Adrenal gland (tissue), 12 donors: ENCODE results near the gene BRD2. TPM values are rescaled to one million over a fixed set of nuclear protein-coding genes. Genes with fewer than 3 reads are reported as not detected.
A peak's percentile ranks its signal among the peaks of the same experiment; 100 is the strongest.

Experiments used
- DNase-seq, 7 donors: peaks; one replicate each; pipeline ENCODE4 v3.0.0-alpha.2; 2019 to 2020
- H3K27ac ChIP-seq, 5 donors: fragments of 200-600 bp; sonication (generic) in 4 of 5; 1 replicate in 3 of 5; 2 replicates in 2 of 5; pipeline versions ENCODE4 v1.5.1 to v1.8.0; 2016 to 2020; ENCODE audit warnings: mild to moderate bottlenecking in 1 of 5
- H3K27me3 ChIP-seq: fragments of 200-600 bp; 2 replicates; pipeline ENCODE4 v1.8.0; 2021
- H3K36me3 ChIP-seq, 2 donors: fragments of 200-600 bp; replicated peaks in 1 of 2; 1 replicate in 1 of 2; 2 replicates in 1 of 2; pipeline versions ENCODE4 v1.5.1 to v1.8.0; 2018 to 2022
- H3K4me1 ChIP-seq, 2 donors: fragments of 200-600 bp; replicated peaks in 1 of 2; 1 replicate in 1 of 2; 2 replicates in 1 of 2; pipeline versions ENCODE4 v1.5.1 to v1.8.0; 2018 to 2021
- H3K4me3 ChIP-seq, 4 donors: fragments of 200-600 bp; sonication (generic) in 3 of 4; one replicate each; pipeline ENCODE4 v1.5.1; 2016 to 2018
- H3K9me3 ChIP-seq, 3 donors: fragments of 200-600 bp; sonication (generic) in 1 of 3; replicated peaks in 1 of 3; 1 replicate in 2 of 3; 2 replicates in 1 of 3; pipeline versions ENCODE4 v1.5.1 to v1.8.0; 2016 to 2021
- CTCF ChIP-seq, 6 experiments: fragments of 450-650 bp in 4 of 6; fragments of 200-600 bp in 2 of 6; sonication (generic) in 1 of 6; IDR thresholded peaks; 1 replicate in 5 of 6; 2 replicates in 1 of 6; pipeline versions ENCODE4 v1.5.1 to v1.8.0; 2016 to 2021; ENCODE audit warnings: antibody characterized with exemption in 6 of 6, mild to moderate bottlenecking in 2 of 6, moderate library complexity in 1 of 6
- POLR2A ChIP-seq, 2 donors: fragments of 450-650 bp; IDR thresholded peaks; one replicate each; pipeline ENCODE4 v1.6.1; 2017; ENCODE audit warnings: antibody characterized with exemption in 2 of 2, mild to moderate bottlenecking in 2 of 2, moderate library complexity in 1 of 2
- WGBS, 4 donors: extraction: QIAGEN DNeasy Blood & Tissue Kit in 2 of 4; methylation state at CpG; one replicate each; pipeline versions ENCODE4 v1.1.5 to v1.1.7; 2013 to 2017; 5-methylcytosine and 5-hydroxymethylcytosine counted together
- intact Hi-C, 2 donors: fragments of 100-400 bp; cut with DNase I; formaldehyde crosslinking; loops; one replicate each; pipeline versions ENCODE4 v1.14.1 to v1.15.0; 2022 to 2023
- polyA plus RNA-seq, 3 donors: library from polyadenylated mRNA; stranded (reverse); fragments of 200-250 nt in 2 of 3; fragments of 350-450 nt in 1 of 3; fragmentation: Illumina TruSeq in 1 of 3; extraction: RNeasy Lipid Tissue Mini Kit (QIAGEN cat#74804) in 1 of 3; gene quantifications; one replicate each; pipeline ENCODE4 v1.2.3, GENCODE V29; 2013 to 2014
- total RNA-seq, 9 donors: library from RNA; depleted of rRNA in 4 of 9; stranded (reverse); fragments of >200 nt in 4 of 9; fragments of 120-200 nt in 1 of 9; fragmentation: NEBNext Ultra II Directional in 1 of 9; extraction: Animal tissue kit (Norgen Biotek cat#: 25700) in 1 of 9; gene quantifications; one replicate each; pipeline versions ENCODE4 v1.1.0 to v1.2.4, GENCODE V29; 2013 to 2023
- donor health status: healthy with polysubstance abuse.
- donor health status: Bipolar disorder and iron deficiency.
- donor health status: DM: yes; HTN: yes; CAD: no.
- donor health status: DM: no; HTN: no; CAD: no.
- donor health status: DM: no; HTN: no; CAD: no.
- donor health status: DM: yes; HTN: yes; CAD: no.

BRD2 gene
- total and polyA plus RNA-seq, 12 donors: 127 to 288 (median 152) TPM

- Histone ChIP-seq H3K27me3 (peaks cover 7% of the 10 kb centered on the region), H3K9me3 (no peaks in the 10 kb centered on the region), H3K4me1 (peaks cover 0 to 9% of the 10 kb centered on the region in 2 donors), H3K4me3 (no peak overlapping the region), H3K36me3 (no peaks in the 10 kb centered on the region), H3K27ac (peak overlapping the region in 4 of 5 donors; percentile 1 to 79 (median 68))
- intact Hi-C loops: no loop called here
- 50 to 64% (median 55%) methylated on average over 6 of the region's 6 CpGs for WGBS, 4 donors
- peak; percentile 48 to 86 (median 77) for DNase-seq
- TF ChIP-seq POLR2A (IDR thresholded peaks at IDR 0.05): peak in 1 of 2 donors; percentile 77
- TF ChIP-seq CTCF (IDR thresholded peaks at IDR 0.05): no peak
These were observed 61.2 kb downstream of the BRD2 start for GRCh38 chr6:33029328-33030184.

- peaks cover 8% of the 10 kb centered on the region for H3K27me3 ChIP-seq
- no peaks in the 10 kb centered on the region for H3K9me3 ChIP-seq
- intact Hi-C loops: no loop called here
- TF ChIP-seq POLR2A (IDR thresholded peaks at IDR 0.05) (no peak), CTCF (IDR thresholded peaks at IDR 0.05) (no peak)
- no peak for DNase-seq
- no peaks in the 10 kb centered on the region for H3K36me3 ChIP-seq
- 38 to 65% (median 42%) methylated on average over 3 of the region's 3 CpGs for WGBS, 4 donors
- peaks cover 0 to 9% of the 10 kb centered on the region in 2 donors for H3K4me1 ChIP-seq
- H3K27ac ChIP-seq: peak overlapping the region in 2 of 5 donors; percentile 75 to 79
- no peak overlapping the region for H3K4me3 ChIP-seq
These were observed 61.9 kb downstream of the BRD2 start for GRCh38 chr6:33030245-33030644.

Other genes with a start within 250 kb of the BRD2 start
- gene HLA-DQA2, start 227.2 kb upstream of the BRD2 start, total RNA-seq: 10 to 100 TPM in 1 of 9 donors, 1 to 10 TPM in 6, under 1 TPM in 1, not detected in 1; 0.47 to 17.8 (median 2.4) TPM
- 1 to 10 TPM in 1 of 3 donors, not detected in 2; 3.0 TPM for gene HLA-DQA2, start 227.2 kb upstream of the BRD2 start, polyA plus RNA-seq
- gene HLA-DQB2, start 205.1 kb upstream of the BRD2 start, total RNA-seq: 10 to 100 TPM in 2 of 9 donors, 1 to 10 TPM in 3, under 1 TPM in 3, not detected in 1; 0.17 to 19.1 (median 2.8) TPM
- under 1 TPM in 1 of 3 donors, not detected in 2; 0.31 TPM for gene HLA-DQB2, start 205.1 kb upstream of the BRD2 start, polyA plus RNA-seq
- under 1 TPM in 5 of 9 donors, not detected in 4; 0.28 to 0.69 (median 0.61) TPM for gene HLA-DOB, start 151.6 kb upstream of the BRD2 start, total RNA-seq
- gene HLA-DOB, start 151.6 kb upstream of the BRD2 start, polyA plus RNA-seq: 1 to 10 TPM in 1 of 3 donors, under 1 TPM in 2; 0.71 to 1.6 (median 0.99) TPM
- gene TAP2, start 129.9 kb upstream of the BRD2 start, total RNA-seq: 10 to 100 TPM in 6 of 9 donors, 1 to 10 TPM in 3; 4.8 to 48.0 (median 19.4) TPM
- 10 to 100 TPM; 20.5 to 24.3 (median 21.5) TPM for gene TAP2, start 129.9 kb upstream of the BRD2 start, polyA plus RNA-seq
- 100 to 1,000 TPM in 1 of 9 donors, 10 to 100 TPM in 8; 49.2 to 114 (median 87.9) TPM for gene PSMB8, start 124.5 kb upstream of the BRD2 start, total RNA-seq
- gene PSMB8, start 124.5 kb upstream of the BRD2 start, polyA plus RNA-seq: 100 to 1,000 TPM in 2 of 3 donors, 10 to 100 TPM in 1; 63.0 to 195 (median 137) TPM
- 10 to 100 TPM; 19.7 to 76.9 (median 49.4) TPM for gene TAP1, start 114.9 kb upstream of the BRD2 start, total RNA-seq
- gene TAP1, start 114.9 kb upstream of the BRD2 start, polyA plus RNA-seq: 10 to 100 TPM; 24.9 to 77.9 (median 52.2) TPM
- 10 to 100 TPM; 13.4 to 69.8 (median 41.1) TPM for gene PSMB9, start 114.4 kb upstream of the BRD2 start, total RNA-seq
- 10 to 100 TPM; 13.8 to 52.9 (median 33.5) TPM for gene PSMB9, start 114.4 kb upstream of the BRD2 start, polyA plus RNA-seq
- 100 to 1,000 TPM in 1 of 9 donors, 10 to 100 TPM in 8; 20.4 to 118 (median 85.7) TPM for gene HLA-DMB, start 27.6 kb upstream of the BRD2 start, total RNA-seq
- 10 to 100 TPM in 2 of 3 donors, 1 to 10 TPM in 1; 9.1 to 41.2 (median 23.9) TPM for gene HLA-DMB, start 27.6 kb upstream of the BRD2 start, polyA plus RNA-seq
- gene HLA-DMA, start 15.5 kb upstream of the BRD2 start, total RNA-seq: 100 to 1,000 TPM in 5 of 9 donors, 10 to 100 TPM in 3, 1 to 10 TPM in 1; 8.5 to 269 (median 140) TPM
- 100 to 1,000 TPM in 2 of 3 donors, 10 to 100 TPM in 1; 87.5 to 138 (median 108) TPM for gene HLA-DMA, start 15.5 kb upstream of the BRD2 start, polyA plus RNA-seq
- 10 to 100 TPM in 6 of 9 donors, 1 to 10 TPM in 2, under 1 TPM in 1; 0.94 to 61.9 (median 23.4) TPM for gene HLA-DOA, start 41.0 kb downstream of the BRD2 start, total RNA-seq
- gene HLA-DOA, start 41.0 kb downstream of the BRD2 start, polyA plus RNA-seq: 1 to 10 TPM; 1.6 to 4.2 (median 1.9) TPM
- 100 to 1,000 TPM in 6 of 9 donors, 10 to 100 TPM in 3; 19.4 to 625 (median 154) TPM for gene HLA-DPA1, start 105.1 kb downstream of the BRD2 start, total RNA-seq
- 100 to 1,000 TPM in 1 of 3 donors, 10 to 100 TPM in 2; 29.2 to 219 (median 31.0) TPM for gene HLA-DPA1, start 105.1 kb downstream of the BRD2 start, polyA plus RNA-seq
- 100 to 1,000 TPM in 6 of 9 donors, 10 to 100 TPM in 3; 10.8 to 521 (median 249) TPM for gene HLA-DPB1, start 107.4 kb downstream of the BRD2 start, total RNA-seq
- 10 to 100 TPM; 39.9 to 56.4 (median 50.8) TPM for gene HLA-DPB1, start 107.4 kb downstream of the BRD2 start, polyA plus RNA-seq
- gene COL11A2, start 223.9 kb downstream of the BRD2 start, total RNA-seq: 1 to 10 TPM in 1 of 9 donors, under 1 TPM in 8; 0.11 to 1.9 (median 0.43) TPM
- 1 to 10 TPM in 2 of 3 donors, under 1 TPM in 1; 0.05 to 7.2 (median 1.7) TPM for gene COL11A2, start 223.9 kb downstream of the BRD2 start, polyA plus RNA-seq
- gene RXRB, start 232.1 kb downstream of the BRD2 start, total RNA-seq: 10 to 100 TPM; 15.8 to 63.8 (median 28.1) TPM
- 10 to 100 TPM; 24.0 to 75.9 (median 64.2) TPM for gene RXRB, start 232.1 kb downstream of the BRD2 start, polyA plus RNA-seq
- 100 to 1,000 TPM in 7 of 9 donors, 10 to 100 TPM in 2; 91.6 to 239 (median 112) TPM for gene SLC39A7, start 232.3 kb downstream of the BRD2 start, total RNA-seq
- 100 to 1,000 TPM in 1 of 3 donors, 10 to 100 TPM in 2; 44.4 to 200 (median 53.3) TPM for gene SLC39A7, start 232.3 kb downstream of the BRD2 start, polyA plus RNA-seq
- 10 to 100 TPM; 13.4 to 96.3 (median 42.8) TPM for gene HSD17B8, start 236.1 kb downstream of the BRD2 start, total RNA-seq
- 10 to 100 TPM; 18.9 to 24.7 (median 22.8) TPM for gene HSD17B8, start 236.1 kb downstream of the BRD2 start, polyA plus RNA-seq
- 10 to 100 TPM in 8 of 9 donors, 1 to 10 TPM in 1; 8.5 to 52.2 (median 27.8) TPM for gene RING1, start 239.9 kb downstream of the BRD2 start, total RNA-seq
- gene RING1, start 239.9 kb downstream of the BRD2 start, polyA plus RNA-seq: 100 to 1,000 TPM in 1 of 3 donors, 10 to 100 TPM in 2; 29.9 to 107 (median 84.5) TPM